Measurements from ENCODE around the gene HS3ST5.

DNA sequence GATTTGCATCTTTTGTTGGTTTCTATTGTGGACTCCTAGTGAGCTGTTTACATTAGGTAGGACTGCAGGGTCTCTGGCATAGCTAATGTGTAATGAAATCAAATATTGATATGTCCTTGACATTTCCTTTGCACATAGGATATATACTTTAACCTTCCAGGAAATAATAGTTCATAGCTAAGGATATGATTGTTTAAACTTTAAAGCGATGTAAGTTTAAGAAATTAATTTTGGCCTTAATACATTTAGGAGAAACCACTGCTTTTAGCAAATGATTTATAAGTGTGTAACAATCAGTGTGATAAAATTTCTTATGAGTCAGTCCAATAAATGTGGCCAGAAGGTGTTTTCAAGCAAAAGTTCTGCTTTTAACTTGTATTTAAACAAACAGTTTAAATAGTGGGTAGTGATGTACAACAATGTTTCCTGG is 171.8 kb downstream of the HS3ST5 start:
- TF ChIP-seq, protein P1, sequence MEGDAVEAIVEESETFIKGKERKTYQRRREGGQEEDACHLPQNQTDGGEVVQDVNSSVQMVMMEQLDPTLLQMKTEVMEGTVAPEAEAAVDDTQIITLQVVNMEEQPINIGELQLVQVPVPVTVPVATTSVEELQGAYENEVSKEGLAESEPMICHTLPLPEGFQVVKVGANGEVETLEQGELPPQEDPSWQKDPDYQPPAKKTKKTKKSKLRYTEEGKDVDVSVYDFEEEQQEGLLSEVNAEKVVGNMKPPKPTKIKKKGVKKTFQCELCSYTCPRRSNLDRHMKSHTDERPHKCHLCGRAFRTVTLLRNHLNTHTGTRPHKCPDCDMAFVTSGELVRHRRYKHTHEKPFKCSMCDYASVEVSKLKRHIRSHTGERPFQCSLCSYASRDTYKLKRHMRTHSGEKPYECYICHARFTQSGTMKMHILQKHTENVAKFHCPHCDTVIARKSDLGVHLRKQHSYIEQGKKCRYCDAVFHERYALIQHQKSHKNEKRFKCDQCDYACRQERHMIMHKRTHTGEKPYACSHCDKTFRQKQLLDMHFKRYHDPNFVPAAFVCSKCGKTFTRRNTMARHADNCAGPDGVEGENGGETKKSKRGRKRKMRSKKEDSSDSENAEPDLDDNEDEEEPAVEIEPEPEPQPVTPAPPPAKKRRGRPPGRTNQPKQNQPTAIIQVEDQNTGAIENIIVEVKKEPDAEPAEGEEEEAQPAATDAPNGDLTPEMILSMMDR (IDR thresholded peaks at IDR 0.05), result no peak
- TF ChIP-seq POLR2A (IDR thresholded peaks at IDR 0.05), result no peak

Measured in stomach (tissue), 4 donors.